A549 (cell line): ENCODE results near the gene ZNF20.

Experiments used
- MYC ChIP-seq: IDR thresholded peaks from 2 replicates; pipeline ENCODE4 v1.6.1; 2012; ENCODE audit warnings: mild to moderate bottlenecking, inconsistent platforms, low read length, improper control_type of control experiment, borderline replicate concordance
- POLR2AphosphoS2 ChIP-seq: conservative IDR thresholded peaks from 2 replicates; pipeline ENCODE4 v1.6.1; 2012; ENCODE audit warnings: low read length, improper control_type of control experiment, inconsistent platforms
- TF ChIP-seq, protein P1 (sequence below): fragments of >200 bp; sonication (Bioruptor Twin); formaldehyde crosslinking; IDR thresholded peaks from 3 replicates; pipeline ENCODE4 v1.5.1; 2016
- TF ChIP-seq, protein P2 (sequence below): fragments of 250-450 bp; sonication (Bioruptor Pico); IDR thresholded peaks from 2 replicates; pipeline ENCODE4 v1.5.0; 2021; ENCODE audit warnings: mild to moderate bottlenecking, moderate library complexity, borderline replicate concordance

DNA sequence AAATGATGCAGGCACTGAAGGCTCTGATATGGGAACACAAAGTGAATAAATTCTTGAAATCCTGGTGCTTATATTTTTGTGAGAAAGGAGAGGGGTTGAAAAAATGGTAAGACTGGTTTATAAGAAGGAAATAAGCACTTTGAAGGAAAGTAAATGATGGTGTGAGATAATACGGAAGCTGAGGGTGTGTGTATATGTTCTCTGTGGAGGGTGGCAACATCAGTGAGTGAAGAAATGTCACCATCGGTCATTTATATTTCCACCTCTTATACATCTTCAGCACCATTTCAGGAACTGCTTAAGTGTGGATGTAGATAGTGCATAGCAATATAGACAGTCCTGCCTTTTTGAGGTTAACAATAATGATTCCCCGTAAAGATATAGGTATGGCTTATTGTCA, 40.2 kb upstream of the ZNF20 start:
- TF ChIP-seq, protein P1, sequence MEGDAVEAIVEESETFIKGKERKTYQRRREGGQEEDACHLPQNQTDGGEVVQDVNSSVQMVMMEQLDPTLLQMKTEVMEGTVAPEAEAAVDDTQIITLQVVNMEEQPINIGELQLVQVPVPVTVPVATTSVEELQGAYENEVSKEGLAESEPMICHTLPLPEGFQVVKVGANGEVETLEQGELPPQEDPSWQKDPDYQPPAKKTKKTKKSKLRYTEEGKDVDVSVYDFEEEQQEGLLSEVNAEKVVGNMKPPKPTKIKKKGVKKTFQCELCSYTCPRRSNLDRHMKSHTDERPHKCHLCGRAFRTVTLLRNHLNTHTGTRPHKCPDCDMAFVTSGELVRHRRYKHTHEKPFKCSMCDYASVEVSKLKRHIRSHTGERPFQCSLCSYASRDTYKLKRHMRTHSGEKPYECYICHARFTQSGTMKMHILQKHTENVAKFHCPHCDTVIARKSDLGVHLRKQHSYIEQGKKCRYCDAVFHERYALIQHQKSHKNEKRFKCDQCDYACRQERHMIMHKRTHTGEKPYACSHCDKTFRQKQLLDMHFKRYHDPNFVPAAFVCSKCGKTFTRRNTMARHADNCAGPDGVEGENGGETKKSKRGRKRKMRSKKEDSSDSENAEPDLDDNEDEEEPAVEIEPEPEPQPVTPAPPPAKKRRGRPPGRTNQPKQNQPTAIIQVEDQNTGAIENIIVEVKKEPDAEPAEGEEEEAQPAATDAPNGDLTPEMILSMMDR: no peak
- TF ChIP-seq MYC (no peak), POLR2AphosphoS2 (no peak)
- TF ChIP-seq, protein P2, sequence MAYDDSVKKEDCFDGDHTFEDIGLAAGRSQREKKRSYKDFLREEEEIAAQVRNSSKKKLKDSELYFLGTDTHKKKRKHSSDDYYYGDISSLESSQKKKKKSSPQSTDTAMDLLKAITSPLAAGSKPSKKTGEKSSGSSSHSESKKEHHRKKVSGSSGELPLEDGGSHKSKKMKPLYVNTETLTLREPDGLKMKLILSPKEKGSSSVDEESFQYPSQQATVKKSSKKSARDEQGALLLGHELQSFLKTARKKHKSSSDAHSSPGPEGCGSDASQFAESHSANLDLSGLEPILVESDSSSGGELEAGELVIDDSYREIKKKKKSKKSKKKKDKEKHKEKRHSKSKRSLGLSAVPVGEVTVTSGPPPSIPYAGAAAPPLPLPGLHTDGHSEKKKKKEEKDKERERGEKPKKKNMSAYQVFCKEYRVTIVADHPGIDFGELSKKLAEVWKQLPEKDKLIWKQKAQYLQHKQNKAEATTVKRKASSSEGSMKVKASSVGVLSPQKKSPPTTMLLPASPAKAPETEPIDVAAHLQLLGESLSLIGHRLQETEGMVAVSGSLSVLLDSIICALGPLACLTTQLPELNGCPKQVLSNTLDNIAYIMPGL (CRISPR knock-in tag): no peak
